ENCODE data around the gene ARID3C.

Gene ARID3C

DNA sequence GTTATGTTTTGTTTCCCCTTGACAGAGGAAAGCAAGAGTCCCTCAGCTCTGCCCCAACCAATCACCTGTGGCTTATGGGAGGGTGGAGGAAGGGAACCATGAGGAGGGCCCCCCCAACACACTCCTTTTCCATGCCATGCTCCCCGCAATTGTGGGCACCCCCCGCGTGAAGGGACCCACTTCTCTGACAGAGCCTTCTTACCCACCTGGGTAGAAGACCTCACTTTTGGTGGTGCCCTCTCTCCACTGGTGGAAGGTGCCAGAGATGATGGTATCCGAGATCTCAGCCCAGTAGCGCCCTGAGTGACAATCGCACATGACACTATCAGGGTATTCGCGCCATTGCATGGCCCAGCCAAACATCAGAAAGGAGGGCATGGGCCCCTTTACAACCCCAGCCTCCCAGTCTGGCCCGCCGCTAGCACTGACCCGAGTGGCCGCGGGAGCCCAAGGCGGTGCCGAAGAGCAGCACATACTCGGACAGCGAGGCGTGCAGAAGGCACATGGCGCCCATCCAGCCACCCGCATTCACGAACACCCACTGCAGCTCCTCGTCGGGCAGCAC, 8.0 kb upstream of the ARID3C start (continued):
- no peak for TF ChIP-seq YY2 (tag by site-specific recombination; IDR thresholded peaks at IDR 0.05)
- TF ChIP-seq ZNF266 (tag by site-specific recombination; IDR thresholded peaks at IDR 0.05; ENCODE audit: low read depth): no peak
- TF ChIP-seq BCL6B (tag by site-specific recombination; IDR thresholded peaks at IDR 0.05): no peak
- no peak for TF ChIP-seq ZNF558 (tag by site-specific recombination; IDR thresholded peaks at IDR 0.05)
- TF ChIP-seq KLF9 (tag by site-specific recombination; IDR thresholded peaks at IDR 0.05; ENCODE audit: low read depth): no peak
- no peak for TF ChIP-seq ZNF660 (tag by site-specific recombination; IDR thresholded peaks at IDR 0.05)
- no peak for TF ChIP-seq RBAK (tag by site-specific recombination; IDR thresholded peaks at IDR 0.05)
- TF ChIP-seq ZNF184 (tag by site-specific recombination; IDR thresholded peaks at IDR 0.05): no peak
- TF ChIP-seq ZNF561 (tag by site-specific recombination; IDR thresholded peaks at IDR 0.05; ENCODE audit: borderline replicate concordance): no peak
- no peak for TF ChIP-seq ZNF214 (tag by site-specific recombination; IDR thresholded peaks at IDR 0.05; ENCODE audit: borderline replicate concordance)
- no peak for TF ChIP-seq ELK4 (IDR thresholded peaks at IDR 0.05; ENCODE audit: borderline replicate concordance, low read depth, low read length)
- no peak for TF ChIP-seq ZNF221 (tag by site-specific recombination; IDR thresholded peaks at IDR 0.05; ENCODE audit: borderline replicate concordance)
- TF ChIP-seq ZNF248 (tag by site-specific recombination; IDR thresholded peaks at IDR 0.05): no peak
- no peak for TF ChIP-seq AEBP2 (tag by site-specific recombination; IDR thresholded peaks at IDR 0.05; ENCODE audit: borderline replicate concordance)
- TF ChIP-seq ZNF140 (tag by site-specific recombination; IDR thresholded peaks at IDR 0.05): no peak
- no peak for TF ChIP-seq BCL11B (tag by site-specific recombination; IDR thresholded peaks at IDR 0.05; ENCODE audit: low read depth)
- TF ChIP-seq ZNF501 (tag by site-specific recombination; IDR thresholded peaks at IDR 0.05): peak; percentile 2; the same call in 1 of the 2 replicates
- TF ChIP-seq ZSCAN23 (tag by site-specific recombination; IDR thresholded peaks at IDR 0.05): no peak
- TF ChIP-seq ZNF274 (IDR thresholded peaks at IDR 0.05; ENCODE audit: low read length): no peak
- no peak for TF ChIP-seq ZNF274 (tag by site-specific recombination; IDR thresholded peaks at IDR 0.05; ENCODE audit: borderline replicate concordance)
- no peak for TF ChIP-seq ZNF350 (tag by site-specific recombination; IDR thresholded peaks at IDR 0.05)
- peak; percentile 70 for TF ChIP-seq GLIS2 (tag by site-specific recombination; IDR thresholded peaks at IDR 0.05)
- no peak for TF ChIP-seq GLIS1 (tag by site-specific recombination; IDR thresholded peaks at IDR 0.05)
- no peak for TF ChIP-seq ZNF23 (tag by site-specific recombination; IDR thresholded peaks at IDR 0.05; ENCODE audit: borderline replicate concordance)
- TF ChIP-seq ZNF645 (tag by site-specific recombination; IDR thresholded peaks at IDR 0.05): no peak
- TF ChIP-seq, protein P1, sequence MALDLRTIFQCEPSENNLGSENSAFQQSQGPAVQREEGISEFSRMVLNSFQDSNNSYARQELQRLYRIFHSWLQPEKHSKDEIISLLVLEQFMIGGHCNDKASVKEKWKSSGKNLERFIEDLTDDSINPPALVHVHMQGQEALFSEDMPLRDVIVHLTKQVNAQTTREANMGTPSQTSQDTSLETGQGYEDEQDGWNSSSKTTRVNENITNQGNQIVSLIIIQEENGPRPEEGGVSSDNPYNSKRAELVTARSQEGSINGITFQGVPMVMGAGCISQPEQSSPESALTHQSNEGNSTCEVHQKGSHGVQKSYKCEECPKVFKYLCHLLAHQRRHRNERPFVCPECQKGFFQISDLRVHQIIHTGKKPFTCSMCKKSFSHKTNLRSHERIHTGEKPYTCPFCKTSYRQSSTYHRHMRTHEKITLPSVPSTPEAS (tag by site-specific recombination; IDR thresholded peaks at IDR 0.05): no peak
- TF ChIP-seq, protein P2, sequence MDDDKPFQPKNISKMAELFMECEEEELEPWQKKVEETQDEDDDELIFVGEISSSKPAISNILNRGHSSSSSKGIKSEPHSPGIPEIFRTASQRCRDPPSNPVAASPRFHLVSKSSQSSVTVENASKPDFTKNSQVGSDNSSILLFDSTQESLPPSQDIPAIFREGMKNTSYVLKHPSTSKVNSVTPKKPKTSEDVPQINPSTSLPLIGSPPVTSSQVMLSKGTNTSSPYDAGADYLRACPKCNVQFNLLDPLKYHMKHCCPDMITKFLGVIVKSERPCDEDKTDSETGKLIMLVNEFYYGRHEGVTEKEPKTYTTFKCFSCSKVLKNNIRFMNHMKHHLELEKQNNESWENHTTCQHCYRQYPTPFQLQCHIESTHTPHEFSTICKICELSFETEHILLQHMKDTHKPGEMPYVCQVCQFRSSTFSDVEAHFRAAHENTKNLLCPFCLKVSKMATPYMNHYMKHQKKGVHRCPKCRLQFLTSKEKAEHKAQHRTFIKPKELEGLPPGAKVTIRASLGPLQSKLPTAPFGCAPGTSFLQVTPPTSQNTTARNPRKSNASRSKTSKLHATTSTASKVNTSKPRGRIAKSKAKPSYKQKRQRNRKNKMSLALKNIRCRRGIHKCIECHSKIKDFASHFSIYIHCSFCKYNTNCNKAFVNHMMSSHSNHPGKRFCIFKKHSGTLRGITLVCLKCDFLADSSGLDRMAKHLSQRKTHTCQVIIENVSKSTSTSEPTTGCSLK (tag by site-specific recombination; IDR thresholded peaks at IDR 0.05): no peak
